Gastroesophageal sphincter (tissue), 4 donors: ENCODE data around the gene SLC38A2. TPM values are rescaled to one million over a fixed set of nuclear protein-coding genes. Genes with fewer than 3 reads are reported as not detected.
A peak's percentile ranks its signal among the peaks of the same experiment; 100 is the strongest.

Experiments
- ATAC-seq: fragments of 150-250 bp; one replicate; pipeline ENCODE4 v1.9.1; 2016; ENCODE audit warnings: mild to moderate bottlenecking, moderate library complexity
- H3K27ac ChIP-seq, 4 donors: fragments of 200-600 bp; sonication (generic) in 3 of 4; 1 replicate in 3 of 4; 2 replicates in 1 of 4; pipeline ENCODE4 v1.5.1; 2016 to 2019
- H3K27me3 ChIP-seq: fragments of 200-600 bp; sonication (generic); one replicate; pipeline ENCODE4 v1.5.1; 2019
- H3K36me3 ChIP-seq, 2 donors: fragments of 200-600 bp; sonication (generic); one replicate each; pipeline ENCODE4 v1.5.1; 2019; ENCODE audit warnings: control low read depth in 1 of 2
- H3K4me1 ChIP-seq, 3 donors: fragments of 200-600 bp; sonication (generic); 1 replicate in 2 of 3; 2 replicates in 1 of 3; pipeline ENCODE4 v1.5.1; 2016 to 2019; ENCODE audit warnings: control low read depth in 2 of 3
- H3K4me3 ChIP-seq, 2 donors: fragments of 200-600 bp; sonication (generic); one replicate each; pipeline ENCODE4 v1.5.1; 2019; ENCODE audit warnings: mild to moderate bottlenecking in 1 of 2, moderate library complexity in 1 of 2
- H3K9me3 ChIP-seq, 3 donors: fragments of 200-600 bp; sonication (generic); one replicate each; pipeline ENCODE4 v1.5.1; 2017 to 2019; ENCODE audit warnings: control low read depth in 2 of 3
- EP300 ChIP-seq: sonication (generic); formaldehyde crosslinking; IDR thresholded peaks from one replicate; pipeline ENCODE4 v1.6.1; 2017; ENCODE audit warnings: antibody characterized with exemption, mild to moderate bottlenecking
- POLR2A ChIP-seq, 2 donors: fragments of 450-650 bp; IDR thresholded peaks; one replicate each; pipeline ENCODE4 v1.6.1; 2017; ENCODE audit warnings: antibody characterized with exemption in 2 of 2, mild to moderate bottlenecking in 2 of 2, moderate library complexity in 1 of 2
- POLR2AphosphoS5 ChIP-seq: sonication (generic); formaldehyde crosslinking; IDR thresholded peaks from one replicate; pipeline ENCODE4 v1.6.1; 2017; ENCODE audit warnings: antibody characterized with exemption
- WGBS, 2 donors: methylation state at CpG; one replicate each; pipeline ENCODE4 v1.1.5; 2018; ENCODE audit warnings: low coverage in 1 of 2; 5-methylcytosine and 5-hydroxymethylcytosine counted together
- total RNA-seq, 4 donors: library from RNA; depleted of rRNA; stranded (reverse); fragments of >200 nt; gene quantifications; one replicate each; pipeline ENCODE4 v1.1.0, GENCODE V29; 2016
- TF ChIP-seq, protein P1 (sequence below), 4 experiments: fragments of 200-600 bp in 2 of 4; fragments of 450-650 bp in 2 of 4; sonication (generic) in 1 of 4; IDR thresholded peaks; one replicate each; pipeline ENCODE4 v1.5.1; 2017 to 2019; ENCODE audit warnings: antibody characterized with exemption in 4 of 4, mild to moderate bottlenecking in 2 of 4, moderate library complexity in 2 of 4

SLC38A2 gene
- total RNA-seq, 4 donors from 2014 or later, result 175 to 271 (median 263) TPM

DNA sequence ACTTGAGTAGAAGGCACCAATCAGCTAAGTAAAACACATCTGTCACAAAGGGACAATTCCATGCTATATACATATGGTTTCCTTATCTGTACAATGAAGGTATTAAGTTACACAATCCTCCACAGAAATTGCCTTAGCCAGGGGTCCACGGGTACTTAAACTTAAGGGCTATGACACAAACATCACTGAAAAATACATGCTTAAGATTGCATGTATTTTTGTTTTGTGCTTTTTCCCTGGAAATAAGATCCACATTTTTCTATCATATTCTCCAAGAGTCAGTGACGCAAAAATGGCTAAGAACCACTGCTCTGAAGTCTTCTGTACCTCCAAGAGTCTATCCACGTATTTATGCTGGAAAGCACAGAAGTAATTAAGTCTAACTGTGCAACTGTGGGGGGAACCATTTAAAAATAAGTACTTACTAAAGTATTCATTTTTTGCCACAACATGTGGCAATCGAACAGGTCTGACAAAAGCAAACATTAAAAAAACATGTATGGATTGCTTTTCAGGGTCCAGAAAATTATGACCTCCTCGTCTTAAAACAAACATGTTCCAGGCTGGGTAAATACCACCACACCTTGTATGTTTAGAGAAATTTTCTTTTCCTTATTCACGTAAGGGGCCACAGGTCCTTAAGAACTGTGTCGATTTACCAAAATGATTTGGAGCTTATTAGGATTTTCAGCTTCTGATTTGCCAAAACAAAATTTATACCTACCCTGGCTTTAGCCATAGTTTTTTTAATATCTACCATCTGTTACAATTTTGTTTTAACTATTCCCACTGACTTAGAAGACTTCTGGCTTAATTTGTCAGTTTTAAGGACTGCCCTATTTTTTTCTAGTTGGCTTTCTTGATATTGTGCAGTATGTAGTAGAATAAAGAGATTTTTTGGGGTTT, 2.8 kb downstream of the SLC38A2 start:
- TF ChIP-seq POLR2AphosphoS5 (no peak), POLR2A (IDR thresholded peaks at IDR 0.05) (no peak), EP300 (no peak)
- TF ChIP-seq, protein P1, sequence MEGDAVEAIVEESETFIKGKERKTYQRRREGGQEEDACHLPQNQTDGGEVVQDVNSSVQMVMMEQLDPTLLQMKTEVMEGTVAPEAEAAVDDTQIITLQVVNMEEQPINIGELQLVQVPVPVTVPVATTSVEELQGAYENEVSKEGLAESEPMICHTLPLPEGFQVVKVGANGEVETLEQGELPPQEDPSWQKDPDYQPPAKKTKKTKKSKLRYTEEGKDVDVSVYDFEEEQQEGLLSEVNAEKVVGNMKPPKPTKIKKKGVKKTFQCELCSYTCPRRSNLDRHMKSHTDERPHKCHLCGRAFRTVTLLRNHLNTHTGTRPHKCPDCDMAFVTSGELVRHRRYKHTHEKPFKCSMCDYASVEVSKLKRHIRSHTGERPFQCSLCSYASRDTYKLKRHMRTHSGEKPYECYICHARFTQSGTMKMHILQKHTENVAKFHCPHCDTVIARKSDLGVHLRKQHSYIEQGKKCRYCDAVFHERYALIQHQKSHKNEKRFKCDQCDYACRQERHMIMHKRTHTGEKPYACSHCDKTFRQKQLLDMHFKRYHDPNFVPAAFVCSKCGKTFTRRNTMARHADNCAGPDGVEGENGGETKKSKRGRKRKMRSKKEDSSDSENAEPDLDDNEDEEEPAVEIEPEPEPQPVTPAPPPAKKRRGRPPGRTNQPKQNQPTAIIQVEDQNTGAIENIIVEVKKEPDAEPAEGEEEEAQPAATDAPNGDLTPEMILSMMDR (IDR thresholded peaks at IDR 0.05), result no peak
- 20 to 32% methylated on average over 7 of the region's 7 CpGs for WGBS, 2 donors
- H3K4me1 ChIP-seq, result peaks cover 27 to 71% (median 34%) of the 10 kb centered on the region in 3 donors
- H3K27me3 ChIP-seq, result no peaks in the 10 kb centered on the region
- H3K4me3 ChIP-seq, result peak overlapping the region; percentile 67 to 93
- H3K9me3 ChIP-seq, result no peaks in the 10 kb centered on the region
- H3K36me3 ChIP-seq, result peaks cover 25 to 64% of the 10 kb centered on the region in 2 donors
- ATAC-seq, result no peak
- H3K27ac ChIP-seq, result peak overlapping the region in 3 of 4 donors; percentile 1 to 100 (median 99)

DNA sequence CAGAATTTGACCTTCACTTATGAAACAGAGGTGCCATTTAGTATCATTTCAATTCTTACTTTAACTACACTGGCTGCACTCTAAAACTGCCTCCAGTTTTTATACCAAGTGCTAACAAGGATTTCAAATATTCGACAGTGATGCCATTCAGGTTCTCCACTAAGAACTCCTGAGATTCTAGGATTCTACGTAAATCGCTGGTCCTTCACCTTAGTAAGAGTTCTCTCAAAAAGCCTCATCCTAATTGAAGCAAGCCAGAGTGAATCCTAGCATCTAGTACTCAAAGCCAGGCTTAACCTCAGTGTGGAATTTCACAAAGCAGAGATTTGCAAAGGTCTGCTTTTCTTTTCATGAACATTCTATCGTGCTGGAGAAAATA, 3.5 kb downstream of the SLC38A2 start:
- Histone ChIP-seq H3K4me3 (peak overlapping the region; percentile 67 to 93), H3K27ac (peak overlapping the region in 3 of 4 donors; percentile 1 to 100 (median 99)), H3K36me3 (peaks cover 32 to 71% of the 10 kb centered on the region in 2 donors), H3K27me3 (no peaks in the 10 kb centered on the region), H3K9me3 (no peaks in the 10 kb centered on the region), H3K4me1 (peaks cover 28 to 73% (median 41%) of the 10 kb centered on the region in 3 donors)
- WGBS, 2 donors, result 24 to 29% methylated on average over 4 of the region's 4 CpGs
- no peak for TF ChIP-seq EP300
- TF ChIP-seq, protein P1 (IDR thresholded peaks at IDR 0.05), result no peak
- no peak for TF ChIP-seq POLR2AphosphoS5
- TF ChIP-seq POLR2A (IDR thresholded peaks at IDR 0.05), result no peak
- no peak for ATAC-seq

- H3K27me3 ChIP-seq, result no peaks in the 10 kb centered on the region
- TF ChIP-seq EP300 (no peak), POLR2A (IDR thresholded peaks at IDR 0.05) (no peak), POLR2AphosphoS5 (no peak)
- TF ChIP-seq, protein P1 (IDR thresholded peaks at IDR 0.05), result no peak
- WGBS, 2 donors, result 26 to 31% methylated on average over 1 of the region's 1 CpG
- H3K27ac ChIP-seq, result peak overlapping the region in 2 of 4 donors; percentile 99 to 100
- no peaks in the 10 kb centered on the region for H3K9me3 ChIP-seq
- H3K4me1 ChIP-seq, result peaks cover 28 to 73% (median 45%) of the 10 kb centered on the region in 3 donors
- H3K36me3 ChIP-seq, result peaks cover 36 to 75% of the 10 kb centered on the region in 2 donors
- no peak for ATAC-seq
- H3K4me3 ChIP-seq, result peak overlapping the region; percentile 67 to 93
These were observed 3.9 kb downstream of the SLC38A2 start for GRCh38 chr12:46368684-46369083.

DNA sequence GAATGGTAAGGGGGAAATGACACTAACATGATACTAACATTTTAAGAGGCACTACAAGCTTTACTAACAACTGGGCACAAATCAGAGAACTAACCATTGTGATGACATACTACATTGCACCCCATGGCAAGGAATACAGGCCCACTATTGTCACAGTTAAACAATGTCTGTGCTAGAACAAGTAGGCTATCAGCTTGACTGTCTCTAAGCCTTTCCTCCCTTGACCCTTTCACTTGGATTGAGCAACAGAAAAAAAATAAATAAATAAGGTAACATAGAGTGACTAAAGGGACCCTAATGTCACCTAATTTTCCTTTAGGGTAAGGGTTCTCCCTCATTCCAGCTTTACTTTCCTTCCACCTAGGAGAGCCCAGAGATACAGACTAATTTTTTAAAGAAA, 4.4 kb downstream of the SLC38A2 start:
- TF ChIP-seq POLR2AphosphoS5, result no peak
- no peak for TF ChIP-seq EP300
- TF ChIP-seq, protein P1 (IDR thresholded peaks at IDR 0.05), result no peak
- no peak for TF ChIP-seq POLR2A (IDR thresholded peaks at IDR 0.05)
- Histone ChIP-seq H3K27me3 (no peaks in the 10 kb centered on the region), H3K27ac (peak overlapping the region in 2 of 4 donors; percentile 99 to 100), H3K4me3 (peak overlapping the region; percentile 67 to 93), H3K9me3 (no peaks in the 10 kb centered on the region), H3K36me3 (peaks cover 41 to 80% of the 10 kb centered on the region in 2 donors), H3K4me1 (peaks cover 28 to 74% (median 46%) of the 10 kb centered on the region in 3 donors)
- ATAC-seq, result no peak
